Measurements from ENCODE around the gene NCAPH2.

- TF ChIP-seq ZNF274 (CRISPR knock-in tag; IDR thresholded peaks at IDR 0.05) (no peak), HDAC2 (CRISPR knock-in tag; IDR thresholded peaks at IDR 0.05) (no peak), FOXJ3 (CRISPR knock-in tag; IDR thresholded peaks at IDR 0.05; ENCODE audit: borderline replicate concordance) (no peak), ELK4 (CRISPR knock-in tag; IDR thresholded peaks at IDR 0.05; ENCODE audit: borderline replicate concordance) (no peak), CTCF (CRISPR knock-in tag; IDR thresholded peaks at IDR 0.05) (no peak), ZXDC (CRISPR knock-in tag; IDR thresholded peaks at IDR 0.05) (no peak), ZNF704 (CRISPR knock-in tag; IDR thresholded peaks at IDR 0.05; ENCODE audit: borderline replicate concordance) (no peak), MLX (CRISPR knock-in tag; IDR thresholded peaks at IDR 0.05) (no peak)
Measured at GRCh38 chr22:50467773-50468440, 40.1 kb upstream of the NCAPH2 start.

Measured in HepG2 (cell line).